Measurements from ENCODE around the gene AP4E1.
"Not testable (repeated sequence)": the region's sequence is repeated elsewhere in the genome, so short reads cannot be mapped to it uniquely, and the experiment has no call there.

Gene AP4E1

DNA sequence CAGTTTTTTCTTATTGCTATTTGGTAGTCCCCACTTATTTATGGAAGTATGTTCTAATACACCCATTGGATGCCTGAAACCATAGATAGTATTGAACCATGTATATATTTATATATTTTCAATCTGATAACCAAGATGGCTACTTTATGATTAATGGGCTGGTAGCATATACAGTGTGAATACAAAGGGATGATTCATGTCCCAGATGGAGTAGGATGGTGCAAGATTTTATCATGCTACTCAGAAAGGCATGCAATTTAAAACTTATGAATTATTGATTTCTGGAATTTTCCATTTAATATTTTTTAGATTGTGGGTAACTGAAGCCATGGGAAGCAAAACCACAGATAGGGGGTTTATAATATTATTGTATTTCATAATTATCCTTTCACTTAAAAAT, 35.2 kb downstream of the AP4E1 start:
- peak; percentile 26 for DNase-seq (ENCODE audit: low read depth)
- TF ChIP-seq, protein P1, sequence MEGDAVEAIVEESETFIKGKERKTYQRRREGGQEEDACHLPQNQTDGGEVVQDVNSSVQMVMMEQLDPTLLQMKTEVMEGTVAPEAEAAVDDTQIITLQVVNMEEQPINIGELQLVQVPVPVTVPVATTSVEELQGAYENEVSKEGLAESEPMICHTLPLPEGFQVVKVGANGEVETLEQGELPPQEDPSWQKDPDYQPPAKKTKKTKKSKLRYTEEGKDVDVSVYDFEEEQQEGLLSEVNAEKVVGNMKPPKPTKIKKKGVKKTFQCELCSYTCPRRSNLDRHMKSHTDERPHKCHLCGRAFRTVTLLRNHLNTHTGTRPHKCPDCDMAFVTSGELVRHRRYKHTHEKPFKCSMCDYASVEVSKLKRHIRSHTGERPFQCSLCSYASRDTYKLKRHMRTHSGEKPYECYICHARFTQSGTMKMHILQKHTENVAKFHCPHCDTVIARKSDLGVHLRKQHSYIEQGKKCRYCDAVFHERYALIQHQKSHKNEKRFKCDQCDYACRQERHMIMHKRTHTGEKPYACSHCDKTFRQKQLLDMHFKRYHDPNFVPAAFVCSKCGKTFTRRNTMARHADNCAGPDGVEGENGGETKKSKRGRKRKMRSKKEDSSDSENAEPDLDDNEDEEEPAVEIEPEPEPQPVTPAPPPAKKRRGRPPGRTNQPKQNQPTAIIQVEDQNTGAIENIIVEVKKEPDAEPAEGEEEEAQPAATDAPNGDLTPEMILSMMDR (IDR thresholded peaks at IDR 0.05; ENCODE audit: low read length, missing control alignments) = no peak
- H3K4me3 ChIP-seq (replicated peaks; ENCODE audit: low read depth, low read length) = no peak overlapping the region

DNA sequence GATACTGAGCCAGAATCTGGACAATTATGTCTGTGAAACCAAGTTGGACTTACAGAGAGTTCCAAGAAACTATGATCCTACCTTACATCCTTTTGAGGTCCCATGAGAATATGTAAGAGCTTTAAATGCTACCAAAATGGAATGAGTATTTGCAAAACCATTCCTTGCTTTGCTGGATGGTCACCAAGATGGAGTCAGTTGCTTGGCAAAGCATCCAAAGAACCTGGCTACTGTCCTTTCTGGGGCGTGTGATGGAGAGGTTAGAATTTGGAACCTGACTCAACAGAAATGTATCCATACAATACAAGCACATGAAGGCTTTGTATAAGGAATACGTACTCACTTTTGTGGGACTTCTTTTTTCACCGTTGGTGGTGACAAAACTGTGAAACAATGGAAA, 36.2 kb downstream of the AP4E1 start:
- TF ChIP-seq, protein P1 (IDR thresholded peaks at IDR 0.05; ENCODE audit: low read length, missing control alignments) = no peak
- DNase-seq (ENCODE audit: low read depth) = no peak

DNA sequence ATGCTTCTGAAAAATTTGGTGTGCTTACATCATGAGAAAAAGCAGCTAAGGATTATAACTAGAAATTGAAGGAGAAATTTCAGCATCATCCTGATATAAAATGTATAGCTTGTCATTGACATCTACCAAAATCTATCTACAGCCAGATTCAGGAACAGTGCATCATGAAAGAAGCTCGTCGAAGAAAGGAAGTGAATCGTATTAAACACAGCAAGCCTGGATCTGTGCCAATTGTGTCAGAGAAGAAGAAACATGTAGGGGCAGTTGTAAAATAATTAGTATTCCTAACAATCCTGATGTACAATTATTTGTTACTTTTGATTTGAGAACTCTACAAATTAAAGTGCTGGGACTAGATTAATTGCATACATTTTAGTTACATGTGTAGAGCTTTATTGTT, 37.2 kb downstream of the AP4E1 start:
- H3K4me3 ChIP-seq (replicated peaks; ENCODE audit: low read depth, low read length) = no peak overlapping the region
- TF ChIP-seq, protein P1 (IDR thresholded peaks at IDR 0.05; ENCODE audit: low read length, missing control alignments) = no peak
- DNase-seq (ENCODE audit: low read depth) = peak; percentile 46

More for the DNA sequence above, 36.2 kb downstream of the AP4E1 start:
- no peak overlapping the region for H3K4me3 ChIP-seq (replicated peaks; ENCODE audit: low read depth, low read length)

DNA sequence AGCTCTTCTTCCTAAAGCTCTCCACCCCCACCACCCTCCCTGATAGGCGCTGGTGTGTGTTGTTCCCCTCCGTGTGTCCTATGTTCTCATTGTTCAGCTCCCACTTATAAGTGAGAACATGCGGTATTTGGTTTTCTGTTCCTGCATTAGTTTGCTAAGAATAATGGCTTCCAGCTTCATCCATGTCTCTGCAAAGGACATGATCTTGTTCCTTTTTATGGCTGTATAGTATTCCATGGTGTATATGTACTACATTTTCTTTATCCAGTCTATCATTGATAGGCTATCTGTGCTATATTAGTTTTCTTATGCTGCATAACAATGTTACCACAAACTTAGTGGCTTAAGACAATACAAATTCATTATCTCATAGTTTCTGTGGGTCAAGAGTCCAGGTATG, 42.3 kb downstream of the AP4E1 start:
- H3K4me3 ChIP-seq (replicated peaks; ENCODE audit: low read depth, low read length); DNase-seq (ENCODE audit: low read depth): not testable (repeated sequence)

DNA sequence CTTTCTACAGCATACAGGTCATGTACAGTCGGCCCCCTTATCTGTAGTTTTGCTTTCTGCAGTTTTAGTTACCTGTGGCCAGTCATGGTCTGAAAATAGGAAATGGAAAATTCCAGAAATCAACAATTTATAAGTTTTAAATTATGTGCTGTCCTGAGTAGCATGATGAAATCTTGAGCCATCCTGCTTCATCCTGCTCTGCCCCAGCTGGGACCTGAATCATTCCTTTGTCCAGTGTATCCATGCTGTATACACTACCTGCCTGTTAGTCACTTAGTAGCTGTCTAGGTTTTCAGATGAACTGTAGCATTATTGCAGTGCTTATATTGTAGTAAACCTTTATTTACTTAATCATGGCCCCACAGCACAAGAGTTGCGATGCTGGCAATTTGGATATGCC, 44.8 kb downstream of the AP4E1 start:
- H3K4me3 ChIP-seq (replicated peaks; ENCODE audit: low read depth, low read length) = no peak overlapping the region
- peak; percentile 38 for DNase-seq (ENCODE audit: low read depth)
- TF ChIP-seq, protein P1 (IDR thresholded peaks at IDR 0.05; ENCODE audit: low read length, missing control alignments) = no peak

DNA sequence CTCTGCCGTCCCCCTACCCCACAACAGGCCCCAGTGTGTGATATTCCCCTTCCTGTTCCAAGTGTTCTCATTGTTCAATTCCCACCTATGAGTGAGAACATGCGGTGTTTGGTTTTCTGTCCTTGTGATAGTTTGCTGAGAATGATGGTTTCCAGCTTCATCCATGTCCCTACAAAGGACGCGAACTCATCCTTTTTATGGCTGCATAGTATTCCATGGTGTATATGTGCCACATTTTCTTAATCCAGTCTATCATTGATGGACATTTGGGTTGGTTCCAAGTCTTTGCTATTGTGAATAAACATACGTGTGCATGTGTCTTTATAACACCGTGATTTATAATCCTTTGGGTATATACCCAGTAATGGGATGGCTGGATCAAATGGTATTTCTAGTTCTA, 46.4 kb downstream of the AP4E1 start:
- H3K4me3 ChIP-seq (replicated peaks; ENCODE audit: low read depth, low read length); DNase-seq (ENCODE audit: low read depth): not testable (repeated sequence)

DNA sequence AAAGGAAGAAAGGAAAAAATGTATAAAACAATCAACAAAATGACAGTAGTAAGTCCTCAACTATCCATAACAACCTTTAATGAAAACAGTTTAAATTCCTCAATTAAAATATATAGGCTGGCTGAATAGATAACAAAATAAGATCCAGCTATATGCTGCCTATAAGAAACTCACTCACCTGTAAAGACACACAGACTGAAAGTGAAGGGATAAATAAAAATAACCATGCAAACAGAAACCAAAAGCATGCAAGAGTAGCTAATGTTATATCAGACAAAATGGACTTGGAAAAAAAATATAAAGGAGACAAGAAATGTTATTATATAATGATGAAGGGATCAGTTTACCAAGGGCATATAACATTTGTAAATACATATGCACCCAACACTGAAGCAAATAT, 51.2 kb downstream of the AP4E1 start:
- no peak overlapping the region for H3K4me3 ChIP-seq (replicated peaks; ENCODE audit: low read depth, low read length)
- TF ChIP-seq, protein P1 (IDR thresholded peaks at IDR 0.05; ENCODE audit: low read length, missing control alignments) = no peak
- DNase-seq (ENCODE audit: low read depth) = no peak

DNA sequence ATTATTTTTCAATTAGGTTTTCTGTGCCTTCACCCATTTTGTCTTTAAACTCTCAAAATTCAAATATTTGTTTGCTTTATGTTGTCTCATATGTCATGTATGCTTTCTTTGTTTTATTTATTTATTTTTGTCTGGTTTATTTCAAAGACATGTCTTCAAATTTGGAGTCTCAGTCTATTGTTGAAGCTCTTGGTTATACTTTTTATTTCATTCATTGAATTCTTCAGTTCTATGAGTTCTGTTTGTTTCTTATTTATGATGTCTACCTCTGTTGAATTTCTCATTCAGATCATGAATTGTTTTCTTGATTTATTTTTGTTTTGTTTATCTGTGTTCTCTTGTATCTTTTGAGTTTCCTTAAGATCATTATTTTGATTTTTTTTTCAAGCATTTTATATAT, 55.6 kb downstream of the AP4E1 start:
- no peak overlapping the region for H3K4me3 ChIP-seq (replicated peaks; ENCODE audit: low read depth, low read length)
- TF ChIP-seq, protein P1 (IDR thresholded peaks at IDR 0.05; ENCODE audit: low read length, missing control alignments) = no peak
- DNase-seq (ENCODE audit: low read depth) = no peak

All from fibroblast of pulmonary artery (primary cell).